22Rv1 (cell line): ENCODE measurements around the gene IRF2BPL.

Experiments
- CTCF ChIP-seq: fragments of 450-650 bp; IDR thresholded peaks from 2 replicates; pipeline ENCODE4 v1.5.1; 2017; ENCODE audit warnings: mild to moderate bottlenecking
- ZFX ChIP-seq: fragments of 450-650 bp; IDR thresholded peaks from 2 replicates; pipeline ENCODE4 v1.6.1; 2017; ENCODE audit warnings: antibody characterized with exemption, borderline replicate concordance

GRCh38 chr14:76984787-76985375, 43.6 kb downstream of the IRF2BPL start:
- TF ChIP-seq CTCF, result no peak
- no peak for TF ChIP-seq ZFX
